COLO668 (cell line): ENCODE data around the gene PIWIL1.

ENCODE experiments used
- DNase-seq: peaks from one replicate; lab custom pipeline; 2025; ENCODE audit not compliant: unreplicated experiment; lab: John Stamatoyannopoulos, UW

PIWIL1 gene

DNA sequence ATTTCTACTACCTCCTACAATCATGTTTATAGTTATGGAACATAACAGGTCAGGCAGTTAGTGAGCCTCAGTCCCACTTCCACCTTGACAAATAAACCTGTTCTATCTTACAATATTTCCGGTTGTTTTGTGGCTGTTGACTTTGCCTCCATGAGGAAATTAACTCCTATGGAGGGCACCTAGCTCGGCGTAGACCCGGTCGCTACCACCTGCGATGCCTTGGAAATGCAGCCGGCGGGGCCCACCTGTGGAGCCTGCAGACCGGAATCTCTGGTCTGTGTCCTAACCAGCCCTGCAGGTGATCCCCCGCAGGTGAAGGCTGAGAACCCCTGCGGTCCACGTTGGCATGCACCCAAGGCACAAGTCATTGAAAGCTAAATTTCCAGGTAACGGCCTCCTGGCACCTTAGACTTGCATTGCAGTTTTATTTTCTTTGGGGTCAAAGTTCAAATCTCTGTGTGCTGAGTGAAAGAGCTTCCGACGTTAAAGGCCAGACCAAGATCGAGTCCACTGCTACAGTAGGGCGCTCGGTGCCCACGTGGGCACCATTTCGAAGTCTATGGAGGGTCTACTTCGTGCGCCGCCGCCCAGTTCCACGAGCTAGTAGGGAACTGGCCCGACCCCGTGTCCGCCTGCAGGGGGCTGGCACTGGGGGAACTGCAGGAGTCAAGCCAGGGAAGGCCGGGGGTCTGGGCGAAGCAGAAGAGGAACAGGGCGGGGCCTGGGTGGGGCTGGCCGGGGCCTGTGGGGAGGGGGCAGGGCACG lies 782 bp upstream of the PIWIL1 start:
- DNase-seq = peak; percentile 86

DNA sequence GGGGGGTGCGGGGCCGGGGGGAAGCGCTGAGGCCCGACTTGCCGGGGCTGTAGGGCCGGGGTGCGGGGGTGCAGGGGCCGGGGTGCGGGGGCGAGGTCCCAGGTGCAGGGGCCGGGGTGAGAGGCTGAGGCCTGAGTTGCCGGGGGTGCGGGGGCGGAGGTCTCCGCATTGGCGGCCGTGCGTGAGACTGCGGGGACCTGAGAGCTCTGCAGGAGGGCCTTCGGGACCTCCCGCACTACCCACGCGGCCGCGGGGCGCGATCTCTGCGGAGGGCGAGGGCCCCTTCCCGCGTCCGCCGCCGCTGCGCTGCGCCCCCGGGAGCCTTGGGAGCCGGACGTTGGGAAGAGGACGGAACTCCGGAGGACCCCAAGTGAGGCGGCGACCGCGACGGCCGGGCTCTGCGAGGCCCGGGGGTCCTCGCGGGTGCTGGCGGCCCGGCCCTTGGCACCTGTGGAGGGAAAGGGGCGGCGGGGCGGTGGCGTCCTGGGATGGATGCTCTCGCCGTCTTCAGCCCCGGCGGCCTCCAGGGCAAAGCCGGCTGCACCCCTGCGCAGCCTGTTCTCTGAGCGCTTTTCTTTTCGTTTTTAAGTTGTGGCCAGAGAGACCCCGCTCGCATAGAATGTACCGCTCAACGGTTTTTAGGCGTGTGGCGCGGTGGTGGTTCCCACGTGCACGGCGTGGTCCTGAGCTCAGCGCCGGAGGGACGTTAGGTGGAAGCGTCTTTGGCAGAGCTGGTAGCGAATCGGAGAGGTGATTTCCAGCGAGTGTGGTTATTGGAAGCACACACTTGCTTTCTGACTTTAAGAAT lies 1.3 kb downstream of the PIWIL1 start:
- DNase-seq = peak; percentile 13

GRCh38 chr12:130339951-130340350 lies 2.3 kb downstream of the PIWIL1 start:
- peak; percentile 50 for DNase-seq

DNA sequence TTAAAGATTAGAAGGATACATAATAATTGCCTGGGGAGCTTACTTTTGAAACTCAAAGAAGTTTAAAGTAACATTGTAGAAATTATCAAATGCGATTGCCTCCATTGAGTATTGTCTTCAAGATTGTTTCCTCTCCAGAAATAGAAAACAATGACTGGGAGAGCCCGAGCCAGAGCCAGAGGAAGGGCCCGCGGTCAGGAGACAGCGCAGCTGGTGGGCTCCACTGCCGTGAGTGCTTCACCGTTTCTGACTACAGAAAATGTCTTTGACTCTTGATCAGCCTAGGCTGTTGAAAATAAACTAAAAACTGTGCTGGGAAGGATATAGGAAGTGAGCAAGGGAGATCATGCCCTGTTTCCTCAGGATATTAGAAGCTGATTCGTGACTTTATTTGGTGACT lies 4.8 kb downstream of the PIWIL1 start:
- no peak for DNase-seq

DNA sequence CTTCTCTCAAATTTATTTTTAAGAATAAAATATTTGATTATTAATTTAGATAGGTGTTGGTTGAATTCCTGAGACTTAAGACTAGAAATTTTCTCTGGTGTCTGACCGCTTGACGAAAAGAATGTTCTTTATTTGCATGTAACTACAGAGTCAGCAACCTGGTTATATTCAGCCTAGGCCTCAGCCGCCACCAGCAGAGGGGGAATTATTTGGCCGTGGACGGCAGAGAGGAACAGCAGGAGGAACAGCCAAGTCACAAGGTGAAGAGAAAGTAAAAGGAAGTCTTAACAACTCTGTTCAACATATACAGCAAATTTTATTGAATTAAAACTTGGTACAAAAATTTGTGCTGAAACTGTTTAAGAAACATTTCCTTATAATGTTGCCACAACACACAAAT lies 5.2 kb downstream of the PIWIL1 start:
- DNase-seq = no peak

GRCh38 chr12:130344529-130344928 lies 6.8 kb downstream of the PIWIL1 start:
- DNase-seq = no peak

DNA sequence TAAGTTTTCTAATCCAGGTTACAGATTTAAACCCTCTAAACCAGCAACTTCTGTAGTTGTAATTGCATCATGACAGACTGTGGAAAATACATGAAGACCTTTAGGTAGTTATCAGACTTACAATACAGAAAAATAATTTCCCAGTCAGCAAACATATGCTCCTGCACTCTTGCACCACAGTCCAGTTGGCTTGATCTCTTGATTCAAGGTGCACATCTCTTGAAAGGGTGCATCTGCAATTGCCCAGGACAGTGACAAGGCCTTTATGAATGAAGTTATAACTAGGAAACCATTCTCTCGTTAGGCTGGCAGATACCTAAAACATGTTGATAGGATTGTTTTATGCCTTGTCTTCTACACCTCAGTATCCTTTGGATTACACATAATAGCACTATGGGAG lies 7.6 kb downstream of the PIWIL1 start:
- DNase-seq = no peak

DNA sequence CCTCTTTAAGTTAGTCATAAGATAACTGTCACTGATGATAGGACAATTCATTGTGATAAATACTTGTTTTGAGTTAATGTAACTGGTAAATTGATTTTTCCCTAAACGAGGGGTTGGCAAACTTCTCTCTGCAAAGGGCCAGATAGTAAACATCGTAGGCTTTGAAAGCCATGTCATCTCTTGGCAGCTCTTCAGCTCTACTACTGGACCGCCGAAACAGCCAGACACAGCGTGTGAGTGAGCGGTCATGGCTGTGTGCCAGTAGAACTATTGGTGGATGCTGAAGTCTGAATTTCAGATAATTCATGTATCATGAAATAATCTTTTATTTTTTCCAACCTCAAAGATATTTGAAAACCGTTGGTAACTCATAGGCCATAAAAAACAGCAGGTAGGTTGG lies 9.9 kb downstream of the PIWIL1 start:
- no peak for DNase-seq

- no peak for DNase-seq
Measured at GRCh38 chr12:130350715-130351114, 13.0 kb downstream of the PIWIL1 start.

- DNase-seq = no peak
Measured at GRCh38 chr12:130351326-130351725, 13.6 kb downstream of the PIWIL1 start.

- DNase-seq = no peak
Measured at GRCh38 chr12:130353081-130353480, 15.4 kb downstream of the PIWIL1 start.

- DNase-seq = no peak
Measured at GRCh38 chr12:130354407-130354806, 16.7 kb downstream of the PIWIL1 start.

DNA sequence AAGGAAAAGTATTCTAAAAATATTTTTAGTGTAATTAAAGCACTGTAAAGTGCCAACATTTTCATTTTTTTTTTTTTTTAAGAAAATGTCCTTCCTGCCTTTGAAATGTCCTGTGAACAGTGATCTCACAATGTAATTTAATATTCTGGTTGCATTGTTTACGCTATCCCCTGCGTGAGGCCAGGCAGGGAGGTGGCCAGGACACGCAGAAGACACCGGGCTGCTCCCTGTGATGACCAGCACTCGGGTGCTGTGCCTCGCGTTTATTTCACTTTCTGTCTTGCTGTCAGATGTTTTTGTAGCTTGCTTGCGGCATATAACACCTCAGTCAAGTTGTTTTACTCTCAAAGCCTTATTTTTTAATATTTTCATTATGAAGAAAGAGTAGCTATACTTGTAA lies 18.5 kb downstream of the PIWIL1 start:
- no peak for DNase-seq

DNA sequence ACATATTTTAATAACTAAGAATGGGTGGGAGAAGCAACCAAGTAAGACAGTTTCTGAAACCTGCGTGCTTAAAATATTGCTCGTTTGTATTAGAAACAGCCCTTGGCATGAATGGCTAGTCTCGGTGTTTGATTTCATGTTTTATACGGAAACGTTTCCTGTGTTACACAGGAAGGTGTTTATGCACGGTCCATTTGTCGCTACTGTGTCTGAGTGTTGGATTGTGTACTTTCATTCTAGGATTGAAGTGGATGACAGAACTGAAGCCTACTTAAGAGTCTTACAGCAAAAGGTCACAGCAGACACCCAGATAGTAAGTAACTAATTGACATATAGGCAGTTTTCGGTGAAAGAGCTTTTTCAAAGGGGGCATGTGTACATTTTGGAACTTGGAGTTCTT lies 19.6 kb downstream of the PIWIL1 start:
- DNase-seq = peak; percentile 5

- no peak for DNase-seq
Measured at GRCh38 chr12:130357729-130358330, 20.1 kb downstream of the PIWIL1 start.

- no peak for DNase-seq
Measured at GRCh38 chr12:130362060-130362459, 24.4 kb downstream of the PIWIL1 start.

GRCh38 chr12:130364578-130364977 lies 26.9 kb downstream of the PIWIL1 start:
- DNase-seq = no peak

GRCh38 chr12:130366159-130366558 lies 28.5 kb downstream of the PIWIL1 start:
- no peak for DNase-seq

GRCh38 chr12:130367003-130367402 lies 29.3 kb downstream of the PIWIL1 start:
- DNase-seq = no peak

- no peak for DNase-seq
Measured at GRCh38 chr12:130367523-130367922, 29.8 kb downstream of the PIWIL1 start.

DNA sequence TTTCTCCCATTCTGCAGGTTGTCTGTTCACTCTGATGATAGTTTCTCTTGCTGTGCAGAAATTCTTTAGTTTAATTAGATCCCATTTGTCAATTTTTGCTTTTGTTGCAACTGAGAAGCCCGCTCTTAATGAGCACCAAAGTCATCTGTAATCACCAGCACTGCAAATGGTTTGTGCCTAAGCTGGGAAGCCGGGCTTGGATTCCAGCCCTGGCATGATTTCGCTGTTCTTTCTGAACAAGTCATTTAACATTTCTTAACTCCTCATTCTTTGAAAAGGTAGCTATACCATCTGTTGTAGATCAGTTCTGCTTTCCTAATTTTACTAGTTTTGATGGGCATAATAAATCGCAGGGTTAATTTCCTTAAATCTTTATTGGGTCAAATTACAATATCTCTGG lies 32.1 kb downstream of the PIWIL1 start:
- DNase-seq = no peak

DNA sequence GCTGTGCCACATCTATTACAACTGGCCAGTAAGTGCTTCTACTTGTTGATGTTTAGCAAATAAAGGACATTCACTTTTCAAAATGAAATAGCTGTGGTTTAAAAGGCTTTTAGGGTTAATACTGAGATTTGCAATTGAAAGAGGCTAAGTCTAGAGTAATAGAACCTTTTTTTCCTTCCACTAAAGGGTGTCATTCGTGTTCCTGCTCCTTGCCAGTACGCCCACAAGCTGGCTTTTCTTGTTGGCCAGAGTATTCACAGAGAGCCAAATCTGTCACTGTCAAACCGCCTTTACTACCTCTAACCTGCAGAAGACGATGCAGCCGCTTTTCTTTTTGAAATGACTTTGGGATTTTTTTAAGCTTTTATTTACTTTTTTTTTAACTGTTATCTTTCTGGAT lies 33.6 kb downstream of the PIWIL1 start:
- DNase-seq = no peak
